ENCODE data around the gene IRAK2.

GRCh38 chr3:10187290-10187876 lies 22.7 kb downstream of the IRAK2 start:
- TF ChIP-seq EZH2 (IDR thresholded peaks at IDR 0.05; ENCODE audit: borderline replicate concordance, low read depth, low read length, severe bottlenecking) (no peak), CTCF (IDR thresholded peaks at IDR 0.05; ENCODE audit: borderline replicate concordance, extremely low read depth, low read length, poor library complexity, severe bottlenecking) (no peak)

All from DND-41 (cell line).